SH-SY5Y (cell line): ENCODE measurements around the gene YBEY.

ENCODE experiments used
- GATA2 ChIP-seq: IDR thresholded peaks from 2 replicates; pipeline ENCODE4 v1.6.1; 2011; ENCODE audit warnings: mild to moderate bottlenecking, low read depth, low read length
- GATA3 ChIP-seq: IDR thresholded peaks from 2 replicates; pipeline ENCODE4 v1.6.1; 2011; ENCODE audit warnings: low read depth, mild to moderate bottlenecking, low read length, moderate library complexity

GRCh38 chr21:46297338-46298271, 11.5 kb downstream of the YBEY start:
- TF ChIP-seq GATA2 (no peak), GATA3 (no peak)
